NCI-H187 (cell line): ENCODE results near the gene MAOB.
"Not testable (repeated sequence)": the region's sequence is repeated elsewhere in the genome, so short reads cannot be mapped to it uniquely, and the experiment has no call there.

Experiments used
- DNase-seq, 2 experiments: peaks; one replicate each; lab custom pipeline; 2025; lab: John Stamatoyannopoulos, UW

MAOB gene

DNA sequence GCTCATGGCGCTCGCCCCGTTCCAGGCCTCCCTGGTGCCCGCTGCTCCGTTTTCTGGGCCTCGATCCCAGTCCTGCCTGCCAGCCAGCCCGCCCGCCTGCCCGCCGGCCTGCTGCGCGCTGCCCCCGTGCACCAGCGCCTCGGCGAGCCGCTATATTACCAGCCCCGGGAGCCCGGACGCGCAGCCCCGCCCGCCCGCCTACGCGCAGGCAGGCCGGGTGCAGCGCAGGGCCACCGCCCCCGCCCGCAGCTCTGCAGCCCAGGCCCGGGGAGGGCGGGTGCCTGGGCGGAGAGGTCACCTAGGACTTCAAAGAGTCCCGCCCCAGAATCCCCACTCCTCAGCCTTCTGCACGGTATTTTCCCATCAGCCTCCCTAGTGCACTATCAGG lies at the start of gene MAOB:
MAOB (minus strand) TSS at position 157 of the 388 bp plus-strand sequence; CDS start at position 6, 151 bp downstream.
- DNase-seq, result no peak

DNA sequence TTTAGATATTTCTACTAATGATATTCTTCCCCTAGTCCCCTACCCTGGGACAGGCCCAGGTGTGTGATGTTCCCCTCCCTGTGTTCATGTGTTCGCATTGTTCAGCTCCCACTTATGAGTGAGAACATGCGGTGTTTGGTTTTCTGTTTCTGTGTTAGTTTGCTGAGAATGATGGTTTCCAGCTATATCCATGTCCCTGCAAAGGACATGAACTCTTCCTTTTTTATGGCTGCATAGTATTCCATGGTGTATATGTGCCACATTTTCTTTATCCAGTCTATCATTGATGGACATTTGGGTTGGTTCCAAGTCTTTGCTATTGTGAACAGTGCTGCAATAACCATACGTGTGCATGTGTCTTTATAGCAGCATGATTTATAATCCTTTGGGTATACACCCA lies 39.8 kb upstream of the MAOB start:
- DNase-seq, result not testable (repeated sequence)

- DNase-seq, result not testable (repeated sequence)
Measured at GRCh38 chrX:43910772-43911171, 28.5 kb upstream of the MAOB start.

DNA sequence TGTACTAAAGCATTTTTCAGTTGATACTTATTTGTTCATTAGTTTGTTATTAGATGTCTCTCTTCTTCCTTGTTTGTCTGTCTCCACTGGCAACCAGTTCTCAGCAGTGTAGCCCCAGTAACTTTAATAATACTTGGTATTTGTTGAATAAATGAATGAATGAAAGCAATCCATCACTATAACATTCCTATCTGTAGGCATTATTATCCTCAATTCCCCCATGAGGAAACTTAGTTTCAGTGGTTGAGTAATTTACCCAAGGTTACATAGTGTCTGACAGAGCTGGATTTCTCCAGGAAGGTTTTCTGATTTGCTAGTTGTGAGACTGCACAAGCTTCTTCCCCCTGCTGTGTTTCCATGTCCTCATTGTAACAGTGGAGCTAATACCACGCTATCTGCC lies 27.8 kb upstream of the MAOB start:
- DNase-seq, result no peak

GRCh38 chrX:43909141-43909540 lies 26.9 kb upstream of the MAOB start:
- no peak for DNase-seq

DNA sequence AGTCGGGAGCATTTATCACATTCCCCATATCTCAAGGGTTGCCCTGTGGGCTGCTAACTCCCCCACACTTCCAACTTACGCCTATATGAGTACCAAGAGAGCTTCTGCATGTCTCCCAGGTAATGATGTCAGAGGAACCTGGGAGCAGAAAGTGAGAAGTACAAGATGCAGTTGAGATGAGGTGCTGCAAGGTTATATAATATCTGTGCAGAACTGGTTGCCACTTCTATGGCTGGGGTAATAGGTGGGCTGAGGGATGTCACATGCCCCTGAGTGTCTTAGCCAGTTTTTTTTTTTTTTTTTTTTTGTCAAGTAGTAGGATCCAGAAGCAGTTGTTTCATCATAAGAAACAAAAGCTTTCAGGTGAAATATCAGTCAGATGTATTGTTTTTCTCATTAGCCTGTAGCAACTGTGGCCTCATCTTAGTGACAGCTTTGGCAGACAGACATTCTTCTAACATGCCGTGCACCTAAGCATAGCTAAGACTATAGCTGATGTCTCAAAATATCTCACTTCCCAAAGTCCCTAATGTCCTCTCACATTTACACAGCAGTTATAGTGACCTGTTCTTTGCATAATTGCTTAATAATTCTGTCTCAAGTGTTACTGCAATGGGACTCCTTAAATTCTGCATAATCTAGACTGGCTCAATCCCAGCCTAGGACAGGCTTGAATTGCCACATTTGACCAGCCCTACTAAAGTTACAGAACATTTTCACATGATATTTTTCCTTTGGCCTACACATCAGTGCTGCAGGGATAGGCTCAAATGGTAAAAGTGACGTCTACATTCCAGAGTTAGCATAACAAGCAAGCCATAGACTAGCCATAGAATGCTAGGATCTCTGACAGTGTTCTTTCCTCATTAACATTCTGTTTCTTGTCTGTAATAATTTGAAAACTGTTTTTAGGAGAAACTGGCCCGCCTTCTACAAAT lies 17.9 kb upstream of the MAOB start:
- DNase-seq, result no peak

DNA sequence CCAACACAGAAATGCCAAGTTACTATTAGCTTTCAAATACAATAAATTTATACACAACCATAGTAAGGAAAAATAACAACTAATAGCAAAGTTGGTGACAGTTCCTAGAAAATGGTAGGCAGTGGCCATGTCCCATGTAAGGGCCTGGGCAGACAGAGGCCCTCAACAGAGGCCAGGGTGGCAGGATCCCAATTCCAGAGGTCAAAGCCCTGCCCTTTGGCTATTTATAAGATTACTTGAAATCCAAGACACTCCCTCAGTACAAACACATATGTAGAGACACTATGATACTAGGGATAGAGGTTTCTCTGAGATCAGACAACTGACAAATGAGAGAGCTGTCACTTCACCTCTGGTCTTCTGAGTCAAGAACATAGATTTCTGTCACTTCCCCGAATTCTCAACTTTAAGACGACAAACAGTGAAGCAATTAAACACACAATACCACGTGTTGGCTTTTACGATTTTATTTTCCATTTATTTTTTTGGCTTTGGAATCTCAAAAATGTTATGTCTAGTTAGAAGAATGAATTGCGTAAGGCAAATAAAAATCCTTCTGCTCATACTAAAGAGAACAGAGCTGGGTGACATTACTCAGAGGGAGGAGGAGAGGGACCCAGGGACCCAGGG lies 16.3 kb upstream of the MAOB start:
- DNase-seq, result no peak

- no peak for DNase-seq
Measured at GRCh38 chrX:43897290-43897689, 15.0 kb upstream of the MAOB start.

DNA sequence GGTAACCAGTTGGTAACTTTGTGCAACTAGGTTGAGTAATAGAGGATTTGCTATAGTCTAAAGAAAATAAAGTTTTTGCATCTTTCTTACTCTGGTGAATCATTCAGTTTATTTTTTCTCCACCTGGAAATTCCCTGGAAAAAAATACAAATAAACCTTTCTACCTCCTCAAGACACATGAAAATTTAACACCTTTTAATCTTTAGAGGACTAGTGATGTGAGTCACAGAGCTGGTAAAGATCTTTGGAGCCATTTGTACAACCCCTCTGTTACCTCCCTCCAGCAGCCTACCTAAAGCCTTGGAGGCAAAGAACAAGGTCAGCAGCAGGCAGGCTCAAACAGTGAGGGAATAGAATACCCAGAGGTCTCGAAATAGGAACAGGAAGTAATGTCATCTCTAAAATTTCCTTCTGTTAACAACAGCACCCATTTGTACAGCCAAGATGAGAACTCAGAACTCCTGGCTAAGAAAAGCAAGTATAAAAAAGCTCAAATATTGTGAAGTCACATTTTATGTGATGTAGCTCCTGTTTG lies 10.2 kb upstream of the MAOB start:
- DNase-seq, result no peak

GRCh38 chrX:43885617-43886016 lies 3.4 kb upstream of the MAOB start:
- DNase-seq, result no peak

GRCh38 chrX:43881410-43882293 lies 598 bp downstream of the MAOB start:
- no peak for DNase-seq

DNA sequence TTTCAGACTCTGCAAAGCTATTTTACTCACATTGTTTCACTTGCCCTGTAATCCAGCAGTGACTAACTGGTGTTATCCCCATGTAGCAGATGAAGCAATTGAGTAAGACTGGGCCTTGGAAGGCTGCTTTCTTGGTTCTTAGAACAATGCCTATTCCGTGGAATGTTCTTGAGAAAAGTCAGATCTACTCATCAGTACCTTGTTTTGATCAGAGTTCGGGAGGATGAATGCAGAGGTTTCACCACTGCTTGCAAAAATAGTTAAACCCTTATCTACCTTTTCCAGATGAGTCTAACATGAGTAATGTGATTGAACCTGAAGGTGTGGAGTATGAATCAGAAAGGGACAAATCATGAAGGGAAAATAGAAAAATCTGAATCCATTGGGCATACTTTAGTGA lies 1.8 kb downstream of the MAOB start:
- DNase-seq, result no peak

DNA sequence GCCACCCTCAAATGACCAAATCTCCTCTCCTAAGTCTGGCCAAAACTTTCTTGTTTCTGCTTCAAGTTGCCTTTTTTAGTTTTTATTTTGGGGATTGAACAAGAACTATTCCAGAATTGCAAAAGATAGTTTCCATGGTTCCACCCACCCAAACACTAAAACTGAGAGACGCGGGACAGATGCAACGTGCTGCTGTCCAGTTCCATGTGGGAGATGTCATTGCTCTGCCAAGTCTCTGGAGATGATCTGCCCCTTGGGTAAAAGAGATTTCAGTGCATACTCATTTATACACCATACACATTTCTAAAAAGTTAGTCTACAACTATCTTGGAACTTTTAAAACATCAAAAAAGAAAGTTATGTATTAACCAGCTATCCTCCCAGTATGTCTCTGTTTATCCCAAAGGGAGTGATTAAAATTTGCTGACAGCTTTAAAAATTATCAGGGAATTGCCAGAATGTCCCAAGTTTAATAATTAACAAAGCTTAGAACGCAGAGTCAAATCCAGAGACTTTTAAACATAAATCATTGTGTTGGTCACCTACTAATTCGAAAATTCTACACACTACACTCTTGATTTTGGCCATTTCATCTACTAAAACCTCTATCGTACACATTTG lies 3.2 kb downstream of the MAOB start:
- no peak for DNase-seq

DNA sequence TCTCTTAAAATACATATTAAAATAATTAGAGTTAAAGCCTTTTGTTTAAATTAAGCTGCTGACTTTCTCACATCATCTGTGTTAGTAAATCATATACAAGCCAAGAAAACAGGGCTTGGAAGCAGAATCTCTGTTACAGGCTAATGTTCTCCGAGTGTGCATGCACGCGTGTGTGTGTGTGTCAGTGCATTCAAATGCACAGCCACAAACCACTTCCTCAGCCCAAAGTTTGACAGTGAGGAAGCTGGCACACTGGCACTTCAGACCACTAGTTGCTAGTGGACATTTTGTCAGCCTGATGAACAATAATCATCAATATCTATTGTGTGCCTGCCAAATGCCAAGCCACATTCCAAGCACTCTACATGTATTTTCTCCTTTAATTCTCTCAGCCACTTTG lies 5.6 kb downstream of the MAOB start:
- no peak for DNase-seq

DNA sequence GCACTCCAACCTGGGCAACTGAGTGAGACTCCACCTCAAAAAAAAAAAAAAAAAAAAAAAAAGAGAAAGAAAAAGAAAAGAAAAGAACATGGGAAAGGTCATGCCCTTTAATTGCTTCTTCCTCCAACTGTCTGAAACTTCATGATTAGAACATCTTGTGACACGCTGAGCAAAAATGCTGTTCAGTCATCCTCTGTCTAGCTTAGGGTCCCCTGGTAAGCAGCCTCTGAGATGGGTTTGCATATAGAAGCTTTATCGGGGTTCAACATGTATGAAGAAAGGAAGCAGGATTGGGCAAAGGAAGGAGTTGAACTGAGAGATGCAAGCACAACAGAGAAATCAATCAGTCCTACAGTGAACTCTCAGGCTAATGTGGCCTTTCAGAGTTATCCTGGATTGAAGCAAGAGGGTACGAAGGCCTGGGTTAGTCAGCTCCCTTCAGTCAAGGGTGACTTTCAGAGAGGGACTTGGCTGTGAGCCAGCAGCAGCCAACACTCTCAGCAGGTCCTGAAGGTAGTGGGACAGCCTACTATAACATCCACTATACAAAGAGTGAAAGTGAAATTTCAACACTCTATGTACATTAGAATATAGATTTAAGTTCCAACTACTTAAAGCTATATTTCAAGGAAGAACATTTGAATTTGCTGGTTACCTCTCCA lies 11.4 kb downstream of the MAOB start:
- DNase-seq, result no peak

- no peak for DNase-seq
Measured at GRCh38 chrX:43870011-43870410, 12.2 kb downstream of the MAOB start.

- no peak for DNase-seq
Measured at GRCh38 chrX:43868791-43869190, 13.5 kb downstream of the MAOB start.

GRCh38 chrX:43866423-43866822 lies 15.8 kb downstream of the MAOB start:
- DNase-seq, result no peak

DNA sequence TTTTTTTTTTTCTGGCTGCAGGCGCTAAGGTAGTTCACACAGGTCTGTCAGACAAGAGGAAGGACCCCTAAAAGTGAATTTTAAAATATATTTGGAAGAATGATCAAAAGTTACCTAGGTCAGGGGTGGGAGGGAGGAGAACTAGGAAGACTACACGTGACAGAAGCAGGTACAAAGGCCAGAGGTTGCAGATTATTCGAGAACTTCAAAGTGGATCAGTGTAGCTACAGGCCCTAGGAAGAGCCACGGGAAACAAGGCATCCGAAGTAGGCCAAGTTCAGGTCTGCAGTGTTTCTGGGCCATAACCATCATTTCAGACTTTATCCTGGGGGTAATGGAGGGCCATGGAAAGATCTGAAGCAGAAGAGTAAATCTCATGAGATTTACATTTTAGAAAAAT lies 16.5 kb downstream of the MAOB start:
- DNase-seq, result no peak

GRCh38 chrX:43862434-43862833 lies 19.8 kb downstream of the MAOB start:
- DNase-seq, result no peak

DNA sequence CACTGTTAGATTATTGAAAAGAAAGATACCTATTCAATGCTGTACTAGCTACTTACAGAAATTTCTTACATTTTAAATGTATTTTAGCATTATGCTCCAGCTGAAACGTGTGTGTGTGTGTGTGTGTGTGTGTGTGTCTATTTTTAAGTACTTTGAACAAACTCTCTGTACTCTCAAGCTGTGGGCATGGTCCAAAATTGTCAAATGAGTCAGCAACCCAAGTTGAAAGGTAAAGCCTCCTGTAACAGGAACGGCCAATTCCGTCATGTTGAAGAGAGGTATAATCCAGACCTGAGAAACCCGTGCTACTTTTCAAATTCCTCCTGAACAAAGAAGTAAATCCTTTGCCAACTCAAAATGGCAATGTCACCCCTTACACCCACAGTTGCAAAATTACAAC lies 20.5 kb downstream of the MAOB start:
- DNase-seq, result no peak
